HG02571 (cell line): ENCODE data around the gene C15orf62.

ENCODE experiments used
- ATAC-seq: cut with Tn5 transposase; IDR thresholded peaks from one replicate; pipeline ENCODE4 v1.9.1; 2021; ENCODE audit warnings: mild to moderate bottlenecking, moderate library complexity; ENCODE audit not compliant: unreplicated experiment

C15orf62 gene

DNA sequence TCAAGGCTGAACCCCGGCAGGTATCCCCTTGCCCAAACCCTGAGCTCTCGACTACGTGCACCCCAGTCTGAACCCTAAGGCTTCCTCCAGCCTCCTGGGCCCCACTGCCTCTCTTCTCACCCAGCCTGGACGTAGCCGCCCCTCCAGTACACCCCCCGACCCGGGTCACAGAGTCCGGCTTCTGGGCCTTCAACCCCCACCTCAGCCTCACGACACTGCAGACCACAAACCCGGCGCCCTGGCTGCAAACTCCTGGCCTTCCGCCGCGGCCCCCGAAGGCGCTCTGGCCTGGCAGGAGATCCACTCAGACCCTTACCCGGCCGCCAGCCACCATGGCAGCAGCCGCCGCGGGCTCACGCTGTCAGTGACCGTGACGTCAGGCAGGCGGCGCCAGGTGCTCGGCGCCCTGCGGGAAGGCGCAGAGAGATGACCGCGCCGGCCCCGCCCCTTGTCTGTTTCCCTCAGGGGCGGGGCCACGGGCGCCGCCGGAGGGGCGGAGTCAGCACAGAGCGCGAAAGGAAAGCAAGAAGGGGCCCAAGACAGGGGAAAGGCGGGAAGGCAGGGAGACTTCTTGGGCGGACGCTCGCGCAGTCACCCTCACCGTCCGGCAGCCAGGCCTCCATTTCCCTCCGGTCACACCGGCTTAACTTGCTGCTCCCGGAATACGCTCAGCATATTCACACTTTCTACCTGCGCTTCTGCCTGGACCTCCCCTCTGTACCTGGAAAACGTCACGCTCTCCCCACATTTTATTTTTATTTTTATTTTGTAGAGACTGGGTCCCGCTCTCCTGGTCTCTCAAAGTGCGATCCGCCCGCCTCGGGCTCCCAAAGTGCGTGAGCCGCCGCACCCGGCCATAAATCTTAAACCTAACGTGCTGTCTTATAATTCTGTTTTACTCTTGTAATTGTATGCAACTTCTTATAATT, 14.6 kb upstream of the C15orf62 start, which contains the start of gene RMDN3:
TSS of gene RMDN3 (minus strand) at position 372 of the 929 bp plus-strand sequence. CDS start 471 bp downstream, outside the sequence.
- ATAC-seq, result peak; percentile 76

DNA sequence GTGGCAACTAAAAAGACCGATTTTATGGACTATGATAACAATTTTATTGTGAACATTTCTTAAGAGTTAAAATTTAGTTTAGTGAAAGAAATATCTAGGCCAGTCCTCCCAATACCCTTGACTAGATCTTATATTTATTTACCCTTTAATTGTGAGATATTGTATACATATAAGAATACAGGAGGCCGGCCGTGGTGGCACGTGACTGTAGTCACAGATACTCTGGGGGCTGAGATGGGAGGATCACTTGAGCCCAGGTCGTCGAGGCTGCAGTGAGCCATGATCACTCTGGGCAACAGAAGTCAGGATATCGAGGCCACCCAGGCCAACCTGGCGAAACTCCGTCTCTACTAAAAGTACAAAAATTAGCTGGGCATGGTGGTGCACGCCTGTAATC, 14.0 kb upstream of the C15orf62 start:
- no peak for ATAC-seq

- ATAC-seq, result no peak
Measured at GRCh38 chr15:40756938-40757337, 12.8 kb upstream of the C15orf62 start.

- ATAC-seq, result no peak
Measured at GRCh38 chr15:40759961-40760360, 9.8 kb upstream of the C15orf62 start.

GRCh38 chr15:40762919-40763800, 6.6 kb upstream of the C15orf62 start:
- ATAC-seq, result no peak

GRCh38 chr15:40763801-40764628, 5.8 kb upstream of the C15orf62 start, which contains the start of gene GCHFR:
GCHFR (plus strand) TSS chr15:40764068; CDS start chr15:40764181, 113 bp downstream.
- no peak for ATAC-seq

GRCh38 chr15:40764629-40765103, 5.1 kb upstream of the C15orf62 start:
- no peak for ATAC-seq

GRCh38 chr15:40766194-40766815, 3.5 kb upstream of the C15orf62 start:
- ATAC-seq, result no peak

GRCh38 chr15:40766906-40767837, 2.6 kb upstream of the C15orf62 start:
- ATAC-seq, result no peak

- ATAC-seq, result no peak
Measured at GRCh38 chr15:40767838-40768500, 1.8 kb upstream of the C15orf62 start.

- ATAC-seq, result no peak
Measured at GRCh38 chr15:40768521-40769273, 1.1 kb upstream of the C15orf62 start.

GRCh38 chr15:40770147-40770721, 454 bp downstream of the C15orf62 start:
- ATAC-seq, result no peak

- no peak for ATAC-seq
Measured at GRCh38 chr15:40771242-40771641, 1.5 kb downstream of the C15orf62 start.

GRCh38 chr15:40772014-40772413, 2.2 kb downstream of the C15orf62 start:
- ATAC-seq, result no peak

DNA sequence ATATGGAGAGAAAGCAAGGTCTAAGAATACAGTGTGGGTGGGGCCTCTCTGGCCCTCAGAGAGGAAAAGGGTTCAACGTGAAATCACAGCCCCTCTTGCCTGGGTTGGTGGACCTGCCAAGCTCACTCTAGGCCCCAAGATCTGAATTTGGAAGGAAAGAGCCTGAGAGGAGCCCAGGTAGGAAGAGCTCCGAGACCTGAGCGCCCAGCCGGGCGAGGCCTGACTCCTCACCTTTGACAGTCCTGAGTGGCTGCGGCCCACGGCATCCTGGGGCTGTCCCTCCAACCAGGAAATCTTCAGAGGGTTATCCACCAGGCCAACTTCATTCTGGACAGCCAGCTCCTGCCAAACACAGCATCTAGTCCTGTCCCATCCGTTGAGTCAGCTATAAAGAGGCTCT, 3.7 kb downstream of the C15orf62 start:
- ATAC-seq, result no peak

- no peak for ATAC-seq
Measured at GRCh38 chr15:40773902-40774301, 4.1 kb downstream of the C15orf62 start.

DNA sequence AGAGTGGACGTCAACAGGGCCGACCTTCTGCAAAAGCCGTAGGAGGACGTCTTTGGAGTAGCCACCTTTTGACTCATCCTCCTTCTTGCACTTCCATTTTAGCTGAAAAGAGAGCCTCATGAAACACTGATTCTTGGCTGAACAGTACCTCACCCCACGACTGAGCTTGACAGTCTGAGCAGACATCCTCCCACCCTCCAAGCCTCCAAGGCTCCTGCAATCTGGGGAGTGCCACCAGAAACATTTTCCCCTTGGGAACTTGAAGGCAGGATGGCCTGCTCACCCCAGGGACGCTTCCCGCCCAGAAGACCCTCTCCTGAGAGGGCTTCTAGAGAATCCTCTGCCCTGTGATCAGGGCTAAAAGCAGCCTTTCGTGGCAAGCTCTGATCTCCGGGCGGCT, 5.2 kb downstream of the C15orf62 start:
- no peak for ATAC-seq
